HCT116 (cell line): ENCODE data around the gene CRIM1. TPM values are rescaled to one million over a fixed set of nuclear protein-coding genes. Genes with fewer than 3 reads are reported as not detected.

Source experiments
- ATAC-seq: fragments of 200-7000 bp; cut with Tn5 transposase; 2 replicates; pipeline ENCODE4 v1.9.1; 2020; ENCODE audit warnings: mild to moderate bottlenecking, moderate library complexity
- BruUV-seq: library from RNA; stranded (reverse); fragments of 400-500 nt; replicated peaks from 2 replicates; lab custom pipeline; 2021; lab: Mats Ljungman, UMichigan
- CTCF ChIA-PET: fragments of 300-600 bp; sonication (Branson Sonifier 250); formaldehyde crosslinking; loops from one replicate; lab custom pipeline; 2021; ENCODE audit warnings: antibody characterized with exemption; lab: Charles Lee
- POLR2A ChIA-PET: fragments of 300-600, 350-600 bp; sonication (Branson Sonifier 250); formaldehyde crosslinking; loops from one replicate; lab custom pipeline; 2021; ENCODE audit warnings: antibody characterized with exemption; lab: Charles Lee
- RAD21 ChIA-PET, 2 experiments: fragments of 300-600 bp; sonication (Branson Sonifier 250); formaldehyde crosslinking; loops; one replicate each; lab custom pipeline; 2023; ENCODE audit warnings: low total read pairs in 2 of 2; ENCODE audit not compliant: uncharacterized antibody in 2 of 2, unreplicated experiment in 2 of 2, low non-redundant PET in 1 of 2; lab: Charles Lee
- DNase-seq: peaks from one replicate; pipeline ENCODE4 v3.0.0-alpha.2; 2010; ENCODE audit warnings: low read depth, low spot score
- H2AFZ ChIP-seq: fragments of 200-600 bp; shearing (Covaris generic), sonication (generic); 2 replicates; pipeline ENCODE4 v1.6.1; 2017; ENCODE audit warnings: low read depth, mixed run types, mixed read lengths, antibody characterized with exemption, low read length; ENCODE audit not compliant: poor library complexity, severe bottlenecking
- H3K27ac ChIP-seq: 2 replicates; pipeline ENCODE4 v1.5.1; 2012; ENCODE audit warnings: low read depth, low read length
- H3K27me3 ChIP-seq: fragments of 200-600 bp; sonication (generic); 2 replicates; pipeline ENCODE4 v1.6.1; 2016; ENCODE audit warnings: mixed run types, low read length, mixed read lengths; ENCODE audit not compliant: insufficient read depth
- H3K36me3 ChIP-seq, 2 experiments: fragments of 200-500 bp in 1 of 2; fragments of 200-600 bp in 1 of 2; sonication (Bioruptor generic) in 1 of 2; sonication (generic) in 1 of 2; 2 replicates each; pipeline versions ENCODE4 v1.5.1 to v1.6.1; 2014 to 2016; ENCODE audit warnings: low read length in 2 of 2, inconsistent platforms in 1 of 2, mixed read lengths in 1 of 2, mixed run types in 1 of 2; ENCODE audit not compliant: insufficient read depth in 2 of 2, control insufficient read depth in 1 of 2
- H3K4me1 ChIP-seq, 2 experiments: fragments of 200-600 bp in 1 of 2; sonication (generic) in 1 of 2; 2 replicates each; pipeline versions ENCODE4 v1.5.1 to v1.6.1; 2012 to 2017; ENCODE audit warnings: low read length in 2 of 2, inconsistent platforms in 1 of 2, mild to moderate bottlenecking in 1 of 2, mixed read lengths in 1 of 2, mixed run types in 1 of 2, moderate library complexity in 1 of 2; ENCODE audit not compliant: insufficient read depth in 2 of 2, control insufficient read depth in 1 of 2
- H3K4me2 ChIP-seq: fragments of 200-600 bp; sonication (generic); 2 replicates; pipeline ENCODE4 v1.6.1; 2017; ENCODE audit warnings: mixed run types, low read length, mixed read lengths
- H3K4me3 ChIP-seq, 2 experiments: fragments of 200-600 bp in 1 of 2; sonication (generic) in 1 of 2; replicated peaks in 1 of 2; 2 replicates each; pipeline ENCODE4 v1.5.1; 2011 to 2016; ENCODE audit warnings: low read length in 2 of 2, control low read depth in 1 of 2, low read depth in 1 of 2, mild to moderate bottlenecking in 1 of 2, mixed read lengths in 1 of 2, mixed run types in 1 of 2
- H3K79me2 ChIP-seq: fragments of 200-600 bp; sonication (generic); 2 replicates; pipeline ENCODE4 v1.6.1; 2017; ENCODE audit warnings: mild to moderate bottlenecking, mixed run types, low read length, moderate library complexity, mixed read lengths; ENCODE audit not compliant: insufficient read depth
- H3K9ac ChIP-seq: fragments of 200-600 bp; sonication (generic); 2 replicates; pipeline ENCODE4 v1.6.1; 2016; ENCODE audit warnings: low read length, mixed read lengths
- H3K9me2 ChIP-seq: fragments of 200-600 bp; sonication (generic), shearing (Covaris generic); 2 replicates; pipeline ENCODE4 v1.6.1; 2017; ENCODE audit warnings: mixed run types, mild to moderate bottlenecking, moderate library complexity; ENCODE audit not compliant: insufficient read depth
- H3K9me3 ChIP-seq, 2 experiments: fragments of 200-500 bp in 1 of 2; fragments of 200-600 bp in 1 of 2; sonication (Bioruptor generic) in 1 of 2; sonication (generic) in 1 of 2; 2 replicates each; pipeline ENCODE4 v1.6.1; 2014 to 2017; ENCODE audit warnings: low read length in 2 of 2, mixed read lengths in 2 of 2, inconsistent platforms in 1 of 2, low read depth in 1 of 2, mild to moderate bottlenecking in 1 of 2, mixed run types in 1 of 2, moderate library complexity in 1 of 2; ENCODE audit not compliant: control insufficient read depth in 1 of 2, insufficient read depth in 1 of 2
- H4K20me1 ChIP-seq: fragments of 200-600 bp; sonication (generic), shearing (Covaris generic); 2 replicates; pipeline ENCODE4 v1.6.1; 2017; ENCODE audit warnings: mixed run types, mild to moderate bottlenecking, moderate library complexity; ENCODE audit not compliant: insufficient read depth
- CEBPB ChIP-seq: IDR thresholded peaks from 2 replicates; pipeline ENCODE4 v1.6.1; 2012; ENCODE audit warnings: low read depth
- EGR1 ChIP-seq: IDR thresholded peaks from 2 replicates; pipeline ENCODE4 v1.6.1; 2012; ENCODE audit warnings: low read depth
- EZH2 ChIP-seq: fragments of 200-600 bp; sonication (generic); IDR thresholded peaks from 2 replicates; pipeline ENCODE4 v1.6.1; 2017; ENCODE audit warnings: antibody characterized with exemption, mixed run types
- JUND ChIP-seq: IDR thresholded peaks from 2 replicates; pipeline ENCODE4 v1.6.1; 2012
- RAD21 ChIP-seq: IDR thresholded peaks from 2 replicates; pipeline ENCODE4 v1.6.1; 2012; ENCODE audit warnings: low read depth, mild to moderate bottlenecking
- REST ChIP-seq: IDR thresholded peaks from 2 replicates; pipeline ENCODE4 v1.6.1; 2012; ENCODE audit warnings: low read depth
- SIN3A ChIP-seq: IDR thresholded peaks from 2 replicates; pipeline ENCODE4 v1.6.1; 2012; ENCODE audit warnings: low read depth
- YY1 ChIP-seq: IDR thresholded peaks from 2 replicates; pipeline ENCODE4 v1.6.1; 2011; ENCODE audit warnings: low read length, low read depth, moderate library complexity, mild to moderate bottlenecking; ENCODE audit not compliant: insufficient replicate concordance; ENCODE audit errors: extremely low read depth
- ZFX ChIP-seq: fragments of 450-650 bp; IDR thresholded peaks from 2 replicates; pipeline ENCODE4 v1.6.1; 2017
- intact Hi-C: fragments of 100-400 bp; cut with micrococcal nuclease; formaldehyde crosslinking; loops from 2 replicates; pipeline ENCODE4 v1.10.0; 2022
- total RNA-seq: library from RNA; stranded (reverse); gene quantifications from one replicate; pipeline ENCODE4 v1.2.1, GENCODE V29; 2021; ENCODE audit not compliant: unreplicated experiment
- TF ChIP-seq, protein P1 (sequence below): IDR thresholded peaks from 2 replicates; pipeline ENCODE4 v1.6.1; 2011; ENCODE audit warnings: mild to moderate bottlenecking, low read length, moderate library complexity; ENCODE audit not compliant: insufficient replicate concordance; ENCODE audit errors: extremely low read depth
- TF ChIP-seq, protein P2 (sequence below): IDR thresholded peaks from 2 replicates; pipeline ENCODE4 v1.6.1; 2012

CRIM1 gene
- total RNA-seq, 1 experiment from 2014 or later, result 27.2 TPM

DNA sequence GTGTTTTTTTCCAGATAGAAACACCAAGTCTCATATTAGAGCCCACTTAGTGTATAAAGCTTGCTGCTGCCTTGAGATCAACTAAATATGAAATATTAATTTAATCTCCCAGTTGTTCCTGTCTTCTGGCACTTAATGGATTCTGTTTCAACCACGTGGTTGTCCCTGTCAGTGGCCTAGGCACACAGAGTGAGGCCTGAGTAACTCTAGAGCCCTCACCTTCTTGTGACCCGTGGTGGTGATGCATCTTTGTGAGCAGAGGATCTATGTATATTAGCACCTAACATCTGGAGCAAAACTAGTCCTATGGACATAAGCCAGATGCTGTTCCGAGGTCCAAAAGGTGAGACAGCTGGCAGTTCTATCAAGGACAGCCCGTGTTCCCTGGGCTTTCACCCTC, 167.6 kb downstream of the CRIM1 start (continued):
- TF ChIP-seq JUND, result no peak
- TF ChIP-seq ZFX, result no peak
- TF ChIP-seq, all 23 proteins: peak for 0

GRCh38 chr2:36525245-36525644, 169.7 kb downstream of the CRIM1 start:
- H3K9ac ChIP-seq, result no peak overlapping the region
- RAD21 ChIA-PET, result no interaction called here
- H3K4me3 ChIP-seq, result no peak overlapping the region
- H3K4me1 ChIP-seq, result no peaks in the 10 kb centered on the region
- no peaks in the 10 kb centered on the region for H3K79me2 ChIP-seq
- H3K9me2 ChIP-seq, result no peaks in the 10 kb centered on the region
- no peak overlapping the region for H3K4me2 ChIP-seq
- H3K9me3 ChIP-seq, result no peaks in the 10 kb centered on the region
- POLR2A ChIA-PET, result no interaction called here
- H4K20me1 ChIP-seq, result no peaks in the 10 kb centered on the region
- H2AFZ ChIP-seq, result no peak overlapping the region
- peaks cover 0 to 6% of the 10 kb centered on the region in 2 experiments; a peak in 1 of 4 replicates for H3K36me3 ChIP-seq
- intact Hi-C loops, result no loop called here
- ATAC-seq (no peak), DNase-seq (no peak)
- no TSS peak for BruUV-seq
- no peak overlapping the region for H3K27ac ChIP-seq
- CTCF ChIA-PET, result no interaction called here
- TF ChIP-seq, protein P1, sequence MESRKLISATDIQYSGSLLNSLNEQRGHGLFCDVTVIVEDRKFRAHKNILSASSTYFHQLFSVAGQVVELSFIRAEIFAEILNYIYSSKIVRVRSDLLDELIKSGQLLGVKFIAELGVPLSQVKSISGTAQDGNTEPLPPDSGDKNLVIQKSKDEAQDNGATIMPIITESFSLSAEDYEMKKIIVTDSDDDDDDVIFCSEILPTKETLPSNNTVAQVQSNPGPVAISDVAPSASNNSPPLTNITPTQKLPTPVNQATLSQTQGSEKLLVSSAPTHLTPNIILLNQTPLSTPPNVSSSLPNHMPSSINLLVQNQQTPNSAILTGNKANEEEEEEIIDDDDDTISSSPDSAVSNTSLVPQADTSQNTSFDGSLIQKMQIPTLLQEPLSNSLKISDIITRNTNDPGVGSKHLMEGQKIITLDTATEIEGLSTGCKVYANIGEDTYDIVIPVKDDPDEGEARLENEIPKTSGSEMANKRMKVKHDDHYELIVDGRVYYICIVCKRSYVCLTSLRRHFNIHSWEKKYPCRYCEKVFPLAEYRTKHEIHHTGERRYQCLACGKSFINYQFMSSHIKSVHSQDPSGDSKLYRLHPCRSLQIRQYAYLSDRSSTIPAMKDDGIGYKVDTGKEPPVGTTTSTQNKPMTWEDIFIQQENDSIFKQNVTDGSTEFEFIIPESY, result no peak
- TF ChIP-seq REST, result no peak
- no peak for TF ChIP-seq YY1
- no peak for TF ChIP-seq CEBPB
- TF ChIP-seq SIN3A, result no peak
- TF ChIP-seq EGR1, result no peak
- TF ChIP-seq RAD21, result no peak
- TF ChIP-seq, protein P2, sequence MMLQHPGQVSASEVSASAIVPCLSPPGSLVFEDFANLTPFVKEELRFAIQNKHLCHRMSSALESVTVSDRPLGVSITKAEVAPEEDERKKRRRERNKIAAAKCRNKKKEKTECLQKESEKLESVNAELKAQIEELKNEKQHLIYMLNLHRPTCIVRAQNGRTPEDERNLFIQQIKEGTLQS, result no peak
- TF ChIP-seq JUND, result no peak
- TF ChIP-seq EZH2, result no peak
- H3K27me3 ChIP-seq, result no peaks in the 10 kb centered on the region
